Measurements from ENCODE around the gene TMEM134. TPM values are rescaled to one million over a fixed set of nuclear protein-coding genes. Genes with fewer than 3 reads are reported as not detected.

The TMEM134 gene
- total and polyA plus RNA-seq, 10 of the 15 experiments (the other 5 are each of a cell fraction or from before 2014, with no cell fraction given): 1.6 to 93.8 (median 27.8) TPM

GRCh38 chr11:67441731-67442351 lies 27.2 kb downstream of the TMEM134 start:
- Histone ChIP-seq H3K4me1 (ENCODE audit: control insufficient read depth, insufficient read depth, low read length) (peaks cover 35% of the 10 kb centered on the region), H3K36me3 (ENCODE audit: control insufficient read depth in 2 of 2, insufficient read depth in 2 of 2, low read length in 1 of 2) (peaks cover 0 to 1% of the 10 kb centered on the region in 2 experiments; a peak in 2 of 4 replicates), H4K20me1 (ENCODE audit: control insufficient read depth, insufficient read depth) (no peaks in the 10 kb centered on the region), H3K9ac (ENCODE audit: control insufficient read depth, insufficient read depth, low read length) (no peak overlapping the region), H3K9me3 (replicated peaks; ENCODE audit: control insufficient read depth, insufficient read depth, low read length) (no peaks in the 10 kb centered on the region), H3K27me3 (replicated peaks in 1 of 2; ENCODE audit: control insufficient read depth in 2 of 2, insufficient read depth in 2 of 2, low read length in 1 of 2) (no peaks in the 10 kb centered on the region), H3K79me2 (ENCODE audit: control insufficient read depth, insufficient read depth, low read length) (peaks cover 34% of the 10 kb centered on the region), H3K27ac (ENCODE audit: control insufficient read depth, insufficient read depth) (no peak overlapping the region), H3K4me2 (ENCODE audit: control insufficient read depth, insufficient read depth) (peak overlapping the region; percentile 26), H2AFZ (ENCODE audit: control insufficient read depth, low read depth, low read length) (no peak overlapping the region), H3K4me3 (no peak overlapping the region; the same call in 1 of the 2 replicates)
- ChIA-PET SMC1A (ENCODE audit: uncharacterized antibody, unreplicated experiment) (interaction anchor here (1.5 kb wide), 1 partner anchor 19 kb away, joined by 5 read pairs; no protein-coding TSS in a partner anchor), CTCF (no interaction called here), POLR2A (interaction anchor here (1.5 to 1.6 kb wide), 3 partner anchors 18 to 43 kb away, joined by 3 to 5 read pairs (median 5); partner anchors contain the start of gene PPP1CA), RAD21 (ENCODE audit: unreplicated experiment) (no interaction called here)
- in situ Hi-C loops (cut with MboI) (no loop called here), intact Hi-C loops (cut with micrococcal nuclease; ENCODE audit: unreplicated experiment) (no loop called here)
- 0 out of 2 replicates have a peak, but pooled peaks have one; percentile 9 for TF ChIP-seq TCF3 (IDR thresholded peaks at IDR 0.05; ENCODE audit: borderline replicate concordance, insufficient read depth, low read depth, low read length)
- peak; percentile 84 for TF ChIP-seq MLLT1 (IDR thresholded peaks at IDR 0.05)
- TF ChIP-seq POLR2A (IDR thresholded peaks at IDR 0.05; ENCODE audit: low read depth, low read length): peak; percentile 20; the same call in 1 of the 2 replicates
- 0 out of 2 replicates have a peak, but pooled peaks have one; percentile 15 for TF ChIP-seq HDGF (IDR thresholded peaks at IDR 0.05)
- no peak for TF ChIP-seq NFYA (IDR thresholded peaks at IDR 0.05; ENCODE audit: borderline replicate concordance, low read depth, low read length)
- FAIRE-seq: no peak
- WGBS (ENCODE audit: insufficient coverage, insufficient replicate concordance, low lambda C conversion rate, missing lambda C conversion rate): 87% methylated on average over 24 of the region's 28 CpGs
- DNase-seq (ENCODE audit: low read depth, low spot score): no peak
- ATAC-seq: no peak
- TSS peak; percentile 30 for BruUV-seq (replicated peaks)

Measured in GM12878 (cell line).